Neutrophil (primary cell): ENCODE data around the gene REEP3.

Experiments used
- H3K27ac ChIP-seq: fragments of 200-600 bp; sonication (generic); 2 replicates; pipeline ENCODE4 v1.5.1; 2016; ENCODE audit warnings: mild to moderate bottlenecking, moderate library complexity
- H3K27me3 ChIP-seq: fragments of 200-600 bp; sonication (generic); 2 replicates; pipeline ENCODE4 v1.6.0; 2016; ENCODE audit warnings: mild to moderate bottlenecking
- H3K36me3 ChIP-seq: fragments of 200-600 bp; sonication (generic); 2 replicates; pipeline ENCODE4 v1.5.1; 2017
- H3K4me1 ChIP-seq, 2 experiments: fragments of 200-600 bp in 1 of 2; sonication (generic) in 1 of 2; 1 replicate in 1 of 2; 2 replicates in 1 of 2; pipeline versions ENCODE4 v1.5.1 to v1.6.1; 2013 to 2016; ENCODE audit warnings: low read depth in 1 of 2, low read length in 1 of 2, mild to moderate bottlenecking in 1 of 2, moderate library complexity in 1 of 2; ENCODE audit not compliant: control insufficient read depth in 1 of 2, insufficient read depth in 1 of 2
- H3K4me3 ChIP-seq, 2 experiments: fragments of 200-600 bp in 1 of 2; sonication (generic) in 1 of 2; 1 replicate in 1 of 2; 2 replicates in 1 of 2; pipeline ENCODE4 v1.5.1; 2013 to 2016; ENCODE audit warnings: low read depth in 1 of 2, low read length in 1 of 2, mild to moderate bottlenecking in 1 of 2, moderate library complexity in 1 of 2
- H3K9me3 ChIP-seq: fragments of 200-600 bp; sonication (generic); 2 replicates; pipeline ENCODE4 v1.5.1; 2016
- CTCF ChIP-seq: fragments of 200-600 bp; sonication (generic); IDR thresholded peaks from 2 replicates; pipeline ENCODE4 v1.5.1; 2016; ENCODE audit warnings: antibody characterized with exemption

The REEP3 gene

GRCh38 chr10:63637901-63638327, 116.7 kb downstream of the REEP3 start:
- Histone ChIP-seq H3K36me3 (no peaks in the 10 kb centered on the region), H3K4me3 (no peak overlapping the region), H3K4me1 (peaks cover 7 to 12% of the 10 kb centered on the region in 2 experiments), H3K9me3 (no peaks in the 10 kb centered on the region), H3K27me3 (no peaks in the 10 kb centered on the region), H3K27ac (no peak overlapping the region)
- TF ChIP-seq CTCF: no peak

GRCh38 chr10:63641366-63641765, 120.2 kb downstream of the REEP3 start:
- H3K36me3 ChIP-seq: no peaks in the 10 kb centered on the region
- H3K27ac ChIP-seq: no peak overlapping the region
- H3K4me3 ChIP-seq: no peak overlapping the region
- no peak for TF ChIP-seq CTCF
- no peaks in the 10 kb centered on the region for H3K27me3 ChIP-seq
- H3K9me3 ChIP-seq: no peaks in the 10 kb centered on the region
- no peaks in the 10 kb centered on the region for H3K4me1 ChIP-seq

GRCh38 chr10:63641799-63642198, 120.6 kb downstream of the REEP3 start:
- no peaks in the 10 kb centered on the region for H3K36me3 ChIP-seq
- no peak overlapping the region for H3K27ac ChIP-seq
- H3K9me3 ChIP-seq: no peaks in the 10 kb centered on the region
- H3K27me3 ChIP-seq: no peaks in the 10 kb centered on the region
- no peaks in the 10 kb centered on the region for H3K4me1 ChIP-seq
- H3K4me3 ChIP-seq: no peak overlapping the region
- no peak for TF ChIP-seq CTCF

GRCh38 chr10:63642808-63643207, 121.6 kb downstream of the REEP3 start:
- Histone ChIP-seq H3K36me3 (no peaks in the 10 kb centered on the region), H3K4me3 (no peak overlapping the region), H3K9me3 (no peaks in the 10 kb centered on the region), H3K27ac (no peak overlapping the region), H3K27me3 (no peaks in the 10 kb centered on the region), H3K4me1 (no peaks in the 10 kb centered on the region)
- TF ChIP-seq CTCF: no peak

GRCh38 chr10:63644418-63645142, 123.4 kb downstream of the REEP3 start:
- TF ChIP-seq CTCF: no peak
- Histone ChIP-seq H3K9me3 (no peaks in the 10 kb centered on the region), H3K4me3 (no peak overlapping the region), H3K36me3 (no peaks in the 10 kb centered on the region), H3K4me1 (no peaks in the 10 kb centered on the region), H3K27ac (no peak overlapping the region), H3K27me3 (no peaks in the 10 kb centered on the region)
